DND-41 (cell line): ENCODE results near the gene BCAS3.
A peak's percentile ranks its signal among the peaks of the same experiment; 100 is the strongest.

Source experiments
- ATAC-seq: fragments of 200-7000 bp; cut with Tn5 transposase; 3 replicates; pipeline ENCODE4 v1.9.1; 2021; ENCODE audit warnings: low read depth; ENCODE audit not compliant: insufficient read depth
- DNase-seq: peaks from one replicate; pipeline ENCODE4 v3.0.0-alpha.2; 2020
- H2AFZ ChIP-seq: 2 replicates; pipeline ENCODE4 v1.6.0; 2012; ENCODE audit warnings: low read depth, low read length
- H3K27ac ChIP-seq: 2 replicates; pipeline ENCODE4 v1.5.1; 2012; ENCODE audit warnings: low read length, inconsistent platforms
- H3K27me3 ChIP-seq: fragments of 200-600 bp; sonication (generic); 2 replicates; pipeline ENCODE4 v1.6.0; 2012; ENCODE audit warnings: low read length, mild to moderate bottlenecking, inconsistent platforms; ENCODE audit not compliant: insufficient read depth, poor library complexity
- H3K36me3 ChIP-seq: 2 replicates; pipeline ENCODE4 v1.5.1; 2012; ENCODE audit warnings: low read length, inconsistent platforms; ENCODE audit not compliant: insufficient read depth
- H3K4me1 ChIP-seq: 2 replicates; pipeline ENCODE4 v1.5.1; 2012; ENCODE audit warnings: mild to moderate bottlenecking, low read length; ENCODE audit not compliant: insufficient read depth
- H3K4me2 ChIP-seq: 2 replicates; pipeline ENCODE4 v1.6.0; 2012; ENCODE audit warnings: mild to moderate bottlenecking, moderate library complexity, low read length, inconsistent platforms; ENCODE audit not compliant: insufficient read depth
- H3K4me3 ChIP-seq, 2 experiments: fragments of 200-600 bp in 1 of 2; shearing (Covaris generic) in 1 of 2; 2 replicates each; pipeline ENCODE4 v1.5.1; 2012 to 2016; ENCODE audit warnings: inconsistent platforms in 2 of 2, low read length in 2 of 2, mild to moderate bottlenecking in 2 of 2, low read depth in 1 of 2, moderate library complexity in 1 of 2
- H3K79me2 ChIP-seq: 2 replicates; pipeline ENCODE4 v1.6.0; 2012; ENCODE audit warnings: low read length, inconsistent platforms; ENCODE audit not compliant: insufficient read depth
- H3K9ac ChIP-seq: 2 replicates; pipeline ENCODE4 v1.6.0; 2012; ENCODE audit warnings: low read depth, mild to moderate bottlenecking, inconsistent platforms, low read length, moderate library complexity
- H3K9me3 ChIP-seq: 2 replicates; pipeline ENCODE4 v1.5.1; 2012; ENCODE audit warnings: low read length, moderate library complexity, mild to moderate bottlenecking, inconsistent platforms; ENCODE audit not compliant: insufficient read depth, severe bottlenecking
- H4K20me1 ChIP-seq: 2 replicates; pipeline ENCODE4 v1.6.0; 2012; ENCODE audit warnings: low read length; ENCODE audit not compliant: insufficient read depth
- EZH2 ChIP-seq: IDR thresholded peaks from 3 replicates; pipeline ENCODE4 v1.6.1; 2012; ENCODE audit warnings: borderline replicate concordance, low read depth, mild to moderate bottlenecking, moderate library complexity, low read length, inconsistent platforms; ENCODE audit not compliant: severe bottlenecking
- TF ChIP-seq, protein P1 (sequence below): IDR thresholded peaks from 2 replicates; pipeline ENCODE4 v1.5.1; 2012; ENCODE audit warnings: borderline replicate concordance, low read length, moderate library complexity, mild to moderate bottlenecking; ENCODE audit not compliant: poor library complexity, severe bottlenecking; ENCODE audit errors: extremely low read depth

The BCAS3 gene

DNA sequence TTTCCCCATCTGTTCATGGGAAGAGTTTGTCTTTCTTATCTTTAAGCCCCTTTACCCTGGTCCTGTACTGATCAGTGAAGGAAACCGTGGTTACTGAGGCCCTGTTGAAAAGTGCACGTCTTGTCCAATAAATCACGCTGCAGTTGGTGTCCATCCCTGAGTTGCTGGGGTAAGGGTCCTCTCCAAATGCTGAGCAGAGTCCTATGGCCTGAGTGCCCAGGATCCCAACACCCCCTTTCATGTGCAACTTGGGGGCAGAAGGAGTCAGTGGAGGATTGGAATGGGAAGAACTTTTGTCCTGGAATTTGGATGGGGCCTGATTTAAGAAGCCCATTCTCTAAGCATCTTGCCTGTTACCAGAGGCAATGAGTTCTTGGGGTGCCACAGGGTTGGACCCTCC, 715.0 kb downstream of the BCAS3 start:
- no peaks in the 10 kb centered on the region for H3K4me1 ChIP-seq
- H3K4me2 ChIP-seq: no peak overlapping the region
- TF ChIP-seq, protein P1, sequence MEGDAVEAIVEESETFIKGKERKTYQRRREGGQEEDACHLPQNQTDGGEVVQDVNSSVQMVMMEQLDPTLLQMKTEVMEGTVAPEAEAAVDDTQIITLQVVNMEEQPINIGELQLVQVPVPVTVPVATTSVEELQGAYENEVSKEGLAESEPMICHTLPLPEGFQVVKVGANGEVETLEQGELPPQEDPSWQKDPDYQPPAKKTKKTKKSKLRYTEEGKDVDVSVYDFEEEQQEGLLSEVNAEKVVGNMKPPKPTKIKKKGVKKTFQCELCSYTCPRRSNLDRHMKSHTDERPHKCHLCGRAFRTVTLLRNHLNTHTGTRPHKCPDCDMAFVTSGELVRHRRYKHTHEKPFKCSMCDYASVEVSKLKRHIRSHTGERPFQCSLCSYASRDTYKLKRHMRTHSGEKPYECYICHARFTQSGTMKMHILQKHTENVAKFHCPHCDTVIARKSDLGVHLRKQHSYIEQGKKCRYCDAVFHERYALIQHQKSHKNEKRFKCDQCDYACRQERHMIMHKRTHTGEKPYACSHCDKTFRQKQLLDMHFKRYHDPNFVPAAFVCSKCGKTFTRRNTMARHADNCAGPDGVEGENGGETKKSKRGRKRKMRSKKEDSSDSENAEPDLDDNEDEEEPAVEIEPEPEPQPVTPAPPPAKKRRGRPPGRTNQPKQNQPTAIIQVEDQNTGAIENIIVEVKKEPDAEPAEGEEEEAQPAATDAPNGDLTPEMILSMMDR: no peak
- TF ChIP-seq EZH2: no peak
- H3K79me2 ChIP-seq: no peaks in the 10 kb centered on the region
- H3K9ac ChIP-seq: no peak overlapping the region
- H3K27me3 ChIP-seq: no peaks in the 10 kb centered on the region
- DNase-seq (no peak), ATAC-seq (no peak)
- no peaks in the 10 kb centered on the region for H3K36me3 ChIP-seq
- H4K20me1 ChIP-seq: 0 out of 2 replicates have a peak, but pooled peaks cover 3% of the 10 kb centered on the region
- H2AFZ ChIP-seq: no peak overlapping the region
- H3K9me3 ChIP-seq: no peaks in the 10 kb centered on the region
- no peak overlapping the region for H3K27ac ChIP-seq
- no peak overlapping the region for H3K4me3 ChIP-seq

DNA sequence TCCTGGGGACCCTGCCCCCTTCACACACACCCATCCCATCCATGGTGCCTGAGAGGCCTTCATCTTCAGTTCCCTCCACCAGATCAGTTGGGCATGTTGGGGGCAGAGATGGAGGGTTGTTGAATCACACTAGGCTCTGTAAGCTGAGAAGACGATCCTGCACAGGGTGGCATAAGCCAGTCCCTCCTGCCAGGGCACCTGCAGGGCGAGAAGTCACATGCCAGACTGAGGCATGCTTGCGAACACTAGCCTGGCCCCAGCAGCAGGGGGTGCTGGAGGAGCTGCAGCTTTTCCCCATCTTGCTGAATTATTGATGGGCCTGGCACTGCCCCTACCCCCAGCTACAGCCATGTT, 715.9 kb downstream of the BCAS3 start:
- ATAC-seq (peak; percentile 39; the same call in 2 of the 3 replicates), DNase-seq (peak; percentile 19)
- H3K79me2 ChIP-seq: no peaks in the 10 kb centered on the region
- no peak for TF ChIP-seq EZH2
- TF ChIP-seq, protein P1: peak; percentile 48
- H3K4me3 ChIP-seq: no peak overlapping the region
- no peaks in the 10 kb centered on the region for H3K4me1 ChIP-seq
- no peaks in the 10 kb centered on the region for H3K9me3 ChIP-seq
- 0 out of 2 replicates have a peak, but pooled peaks cover 3% of the 10 kb centered on the region for H4K20me1 ChIP-seq
- no peak overlapping the region for H2AFZ ChIP-seq
- H3K4me2 ChIP-seq: no peak overlapping the region
- H3K27me3 ChIP-seq: no peaks in the 10 kb centered on the region
- no peak overlapping the region for H3K27ac ChIP-seq
- H3K36me3 ChIP-seq: no peaks in the 10 kb centered on the region
- H3K9ac ChIP-seq: no peak overlapping the region

DNA sequence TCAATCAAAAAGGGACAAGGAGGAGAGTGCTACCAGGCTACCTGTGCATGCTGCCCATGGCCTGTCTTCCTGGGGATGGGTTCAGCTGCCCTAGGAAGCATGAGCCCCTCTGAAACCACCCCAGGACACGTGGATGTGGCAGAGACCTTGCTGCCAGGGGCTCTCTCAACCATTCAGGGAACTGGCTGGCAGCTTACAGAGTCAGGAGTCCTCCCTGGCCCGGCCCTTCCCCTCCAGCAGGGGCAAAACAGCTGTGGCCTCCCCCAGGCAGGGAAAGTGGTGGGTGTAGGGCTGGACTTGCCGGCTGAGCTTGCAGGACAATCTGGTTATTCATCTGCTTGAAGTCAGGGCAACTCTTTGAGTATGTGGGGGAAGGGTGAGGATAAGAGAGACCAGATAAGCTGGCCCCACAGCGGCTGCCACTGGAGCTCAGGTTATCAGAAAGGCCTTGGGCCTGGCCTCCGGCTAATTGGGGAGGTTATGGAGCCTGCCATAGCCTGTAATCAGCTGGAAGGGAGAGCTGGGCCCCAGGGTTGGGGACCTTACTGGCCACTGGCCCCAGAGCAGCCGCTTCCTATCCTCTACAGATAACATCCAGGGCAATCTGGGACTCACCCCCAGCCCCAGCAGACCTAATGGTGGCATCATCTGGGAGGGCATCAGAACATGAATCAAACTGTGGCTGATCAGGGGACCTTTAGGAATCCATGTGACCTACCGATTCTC, 716.4 kb downstream of the BCAS3 start:
- Histone ChIP-seq H3K27ac (no peak overlapping the region), H3K4me1 (no peaks in the 10 kb centered on the region), H3K36me3 (no peaks in the 10 kb centered on the region), H3K4me2 (no peak overlapping the region), H3K4me3 (no peak overlapping the region), H3K9me3 (no peaks in the 10 kb centered on the region), H4K20me1 (0 out of 2 replicates have a peak, but pooled peaks cover 3% of the 10 kb centered on the region), H3K27me3 (no peaks in the 10 kb centered on the region), H3K79me2 (no peaks in the 10 kb centered on the region), H3K9ac (no peak overlapping the region), H2AFZ (no peak overlapping the region)
- DNase-seq (no peak), ATAC-seq (no peak)
- TF ChIP-seq, protein P1: no peak
